Mucosa of gallbladder (tissue), 1 donor: Measurements from ENCODE around the gene ST6GALNAC3. TPM values are rescaled to one million over a fixed set of nuclear protein-coding genes. Genes with fewer than 3 reads are reported as not detected.

Experiments used
- DNase-seq: peaks from one replicate; pipeline ENCODE4 v3.0.0-alpha.2; 2020; ENCODE audit warnings: low spot score
- total RNA-seq: library from RNA; stranded (reverse); gene quantifications from one replicate; pipeline ENCODE4 v1.2.1, GENCODE V29; 2021
- donor health status: DM: no; HTN: no; CAD: no.

Gene ST6GALNAC3
- total RNA-seq, 1 donor from 2014 or later = 5.9 TPM

DNA sequence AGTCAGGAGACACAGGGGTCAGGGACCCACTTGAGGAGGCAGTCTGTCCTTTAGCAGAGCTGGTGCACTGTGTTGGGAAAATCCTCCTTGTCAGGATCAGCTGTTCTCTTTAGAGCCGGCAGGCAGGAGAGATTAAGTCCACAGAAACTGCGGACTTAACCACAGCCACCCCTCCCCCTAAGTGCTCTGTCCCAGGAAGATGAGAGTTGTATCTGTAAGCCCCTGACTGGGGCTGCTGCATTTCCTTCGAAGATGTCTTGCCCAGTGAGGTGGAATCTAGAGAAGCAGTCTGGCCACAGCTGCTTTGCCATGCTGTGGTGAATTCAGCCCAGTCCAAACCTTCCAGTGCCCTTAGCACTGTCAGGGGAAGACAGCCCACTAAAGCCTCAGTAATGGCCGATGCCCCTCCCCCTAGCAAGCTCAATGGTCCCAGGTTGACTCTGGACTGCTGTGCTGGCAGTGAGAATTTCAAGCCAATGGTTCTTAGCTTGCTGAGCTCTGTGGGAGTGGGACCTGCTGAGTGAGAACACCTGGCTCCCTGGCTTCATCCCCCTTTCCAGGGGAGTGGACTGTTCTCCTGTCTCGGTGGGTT is 172.8 kb downstream of the ST6GALNAC3 start:
- no peak for DNase-seq

DNA sequence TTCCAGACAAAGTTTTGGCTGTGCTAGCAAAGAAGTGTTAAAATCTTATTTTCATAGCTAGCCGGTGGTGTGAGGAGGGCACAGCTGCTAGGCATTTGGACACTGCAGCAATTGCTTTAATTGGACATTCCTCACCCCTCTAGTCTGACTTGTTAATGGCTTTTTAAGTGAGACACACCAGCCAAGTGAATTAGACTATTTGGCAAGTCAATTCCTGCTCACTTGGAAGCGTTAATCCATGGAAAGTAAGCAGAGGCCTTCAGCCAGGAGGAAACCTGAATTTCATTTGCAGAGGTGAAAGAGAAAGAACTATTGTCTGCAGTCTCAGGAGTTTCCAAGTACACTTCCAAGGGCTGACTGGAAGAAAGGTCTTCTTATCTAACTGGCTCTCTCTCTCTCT is 175.7 kb downstream of the ST6GALNAC3 start:
- no peak for DNase-seq

DNA sequence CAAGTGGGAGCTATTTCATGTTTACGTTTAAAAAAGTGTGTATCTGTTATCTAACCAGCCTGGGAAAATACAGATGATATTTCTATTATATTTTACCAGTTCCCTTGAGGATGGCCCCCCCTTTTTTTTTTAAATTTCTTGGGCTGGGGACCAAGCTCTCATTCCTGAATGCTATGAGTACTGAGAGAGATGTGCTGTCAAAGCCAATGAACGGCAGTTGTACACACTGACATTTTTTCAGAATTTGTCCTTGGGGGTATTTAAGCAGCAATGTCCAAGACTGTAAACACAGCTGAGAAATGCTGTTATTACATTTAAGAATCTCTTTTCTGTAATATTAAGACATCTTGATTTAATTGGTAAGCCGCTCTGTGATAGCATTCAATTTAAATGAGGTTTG is 177.9 kb downstream of the ST6GALNAC3 start:
- no peak for DNase-seq

DNA sequence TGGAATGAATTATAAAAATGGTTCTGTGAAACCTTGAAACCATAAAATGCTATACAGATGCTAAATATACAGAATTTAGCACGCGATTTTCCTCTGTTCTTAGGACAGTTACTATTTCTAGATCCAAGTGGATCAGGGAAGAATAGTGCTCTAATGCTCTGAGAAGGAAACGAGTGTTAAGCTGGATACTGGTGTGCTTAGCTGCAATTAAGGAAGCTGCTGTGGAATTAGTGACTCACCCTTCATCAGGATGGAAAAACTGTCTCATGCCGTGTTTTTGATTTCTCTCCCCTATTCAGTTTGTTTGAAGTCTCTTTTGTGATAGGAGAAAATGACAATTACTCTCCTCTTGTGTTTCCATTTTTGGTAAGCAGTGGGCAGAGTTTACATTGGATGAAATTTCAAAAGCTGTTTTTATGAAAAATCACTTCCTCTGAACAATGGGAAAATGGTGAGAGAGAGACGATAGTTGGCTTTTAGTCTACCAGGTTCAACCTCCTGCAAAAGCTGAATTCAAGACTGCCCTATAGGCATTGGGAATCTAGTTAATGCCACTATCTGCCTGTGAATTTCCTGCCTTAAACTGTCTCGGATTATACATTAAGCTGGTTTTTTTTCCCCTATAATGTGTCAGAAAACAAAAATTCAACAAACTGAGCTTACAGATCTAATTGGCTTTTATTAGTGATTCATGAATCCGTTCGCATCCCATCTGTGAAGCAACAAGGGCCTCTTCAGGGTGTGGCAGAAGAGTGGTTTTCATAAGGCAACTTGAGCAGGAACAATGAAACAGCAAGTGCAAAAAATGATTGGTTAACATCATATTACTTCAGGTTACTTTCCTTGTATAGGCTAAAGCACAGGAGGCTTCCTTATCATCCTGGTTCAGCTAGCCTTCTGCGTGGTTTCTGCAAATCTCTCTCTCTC is 179.8 kb downstream of the ST6GALNAC3 start:
- no peak for DNase-seq

DNA sequence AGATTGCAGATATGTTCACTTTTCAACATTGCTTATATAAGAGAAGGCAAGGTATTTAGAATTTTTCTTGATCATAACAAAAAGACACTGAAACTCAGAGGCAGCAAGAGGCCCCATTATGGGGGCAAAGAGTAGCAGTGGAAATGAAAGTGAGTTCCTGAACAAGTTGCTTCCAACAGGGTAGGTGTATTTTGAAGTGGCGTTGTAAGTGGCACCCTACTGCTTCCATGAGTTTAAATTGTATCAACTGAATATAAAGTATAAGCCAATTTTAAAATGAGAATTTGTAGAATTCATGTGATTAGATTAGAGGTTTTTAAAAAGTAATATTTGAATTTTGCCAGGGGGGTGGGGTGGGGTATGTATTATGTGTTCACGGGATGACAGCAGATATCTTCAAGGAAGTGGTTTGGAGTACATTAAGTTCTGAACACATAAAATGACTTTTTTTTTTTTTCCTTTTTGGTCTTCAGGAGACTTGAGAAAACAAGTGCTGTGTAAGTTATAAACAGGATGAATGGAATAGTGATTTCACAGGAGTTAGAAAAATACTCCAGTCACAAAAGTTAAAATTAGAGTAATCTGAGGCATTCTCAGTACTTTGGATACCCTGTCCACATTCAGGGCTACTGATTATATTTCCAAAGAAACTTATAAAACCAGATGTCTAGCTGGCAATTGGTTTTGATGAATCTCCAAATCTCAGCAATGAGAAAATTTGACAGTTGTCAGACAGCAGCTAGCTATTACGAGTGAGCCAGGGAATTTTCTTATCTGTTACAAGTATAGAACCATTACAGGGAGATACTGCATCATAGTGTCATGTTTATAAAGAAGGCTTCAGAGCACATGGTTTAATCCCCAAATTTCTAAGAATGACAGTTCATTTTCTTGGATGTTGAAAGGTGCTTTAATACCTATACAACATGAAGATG is 182.0 kb downstream of the ST6GALNAC3 start:
- no peak for DNase-seq

DNA sequence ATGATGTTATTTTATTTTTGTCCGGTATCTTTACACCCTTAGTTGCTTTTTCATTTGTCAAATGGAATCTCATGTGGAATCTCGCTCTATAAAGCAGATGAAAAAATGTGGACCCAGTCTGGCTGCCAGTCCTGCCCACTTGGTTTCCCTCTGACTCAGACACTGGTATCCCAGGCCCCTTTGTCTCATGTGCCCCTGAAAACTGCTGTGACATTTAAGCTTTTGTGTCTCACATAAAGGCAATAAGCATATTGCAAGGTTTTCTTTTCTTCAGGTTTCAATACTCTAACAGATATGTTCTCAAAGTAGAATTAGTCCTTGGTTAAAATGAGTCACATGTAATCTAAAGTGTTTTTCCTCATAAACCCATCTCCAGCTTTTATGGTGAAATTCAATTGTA is 183.3 kb downstream of the ST6GALNAC3 start:
- no peak for DNase-seq

DNA sequence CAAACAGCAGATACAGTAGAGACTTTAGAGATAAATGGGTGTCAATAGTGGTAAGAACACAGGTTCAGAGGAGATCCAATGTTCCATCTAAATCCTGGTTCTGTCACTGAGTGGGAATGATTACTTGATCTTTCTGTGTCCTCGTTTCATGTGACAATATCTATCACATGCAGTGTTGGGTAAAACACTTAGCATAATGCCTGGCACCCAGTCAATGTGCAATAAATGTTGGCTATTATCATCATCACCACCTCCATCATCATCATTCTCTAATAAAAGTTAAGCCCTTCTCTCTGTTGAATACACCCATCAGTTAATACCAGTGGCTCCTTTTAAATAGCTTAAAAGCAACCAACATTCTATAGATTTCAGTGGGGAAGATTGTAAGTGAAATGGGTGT is 184.7 kb downstream of the ST6GALNAC3 start:
- no peak for DNase-seq

DNA sequence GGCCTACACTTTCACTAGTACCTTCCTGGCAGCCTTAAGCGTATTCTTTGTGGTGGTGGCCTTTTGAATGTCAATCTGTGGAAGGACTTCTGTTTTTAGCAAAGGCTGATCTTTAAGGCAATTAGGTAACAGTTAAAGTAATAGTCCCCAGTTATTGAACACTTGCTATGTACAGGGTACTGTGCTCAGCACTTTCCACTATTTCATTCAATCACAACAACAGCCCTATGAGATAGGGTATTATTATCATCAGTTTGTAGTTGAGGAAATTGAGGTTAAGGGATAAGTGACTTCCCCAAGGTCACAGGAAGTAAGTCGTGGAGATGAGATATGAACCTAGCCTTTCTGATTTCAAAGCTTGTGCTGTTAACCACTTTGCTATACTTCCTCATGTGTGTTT is 185.7 kb downstream of the ST6GALNAC3 start:
- no peak for DNase-seq

DNA sequence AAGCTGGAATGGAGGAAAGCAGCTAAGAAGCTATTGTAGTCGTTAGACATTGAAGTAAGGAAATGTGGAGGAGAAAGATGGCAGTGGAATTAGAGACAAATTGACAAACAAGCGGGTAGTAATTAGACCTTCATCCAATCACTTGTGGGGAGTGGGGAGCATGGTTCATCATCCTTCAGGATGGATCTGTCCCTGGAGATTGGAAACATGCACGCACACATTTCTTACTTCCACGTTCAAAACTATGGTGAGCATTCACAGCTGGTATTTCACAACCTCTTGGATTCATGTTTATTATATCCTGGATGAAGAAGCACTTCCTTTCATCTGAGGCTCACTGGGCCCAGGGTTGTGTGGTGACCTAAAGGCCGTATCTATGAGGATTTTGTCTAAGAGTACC is 188.1 kb downstream of the ST6GALNAC3 start:
- DNase-seq = no peak

DNA sequence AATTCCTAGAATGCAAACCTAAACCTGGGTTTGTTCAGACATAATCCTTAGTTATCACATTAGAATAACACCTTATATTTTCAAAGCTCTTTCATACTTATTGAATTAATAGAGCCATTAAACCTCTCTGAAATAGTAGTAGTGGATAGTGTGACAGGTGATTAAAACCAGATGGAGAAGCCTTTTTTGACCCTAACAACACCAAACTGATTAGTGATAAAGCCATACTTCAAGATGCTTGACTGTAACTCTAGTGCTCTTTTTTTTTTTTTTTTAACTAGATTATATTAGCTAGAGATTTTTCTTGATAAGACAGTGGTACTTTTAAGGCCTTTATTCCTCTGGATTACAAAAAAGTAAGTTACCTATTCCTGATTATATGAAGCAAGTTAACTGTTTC is 190.1 kb downstream of the ST6GALNAC3 start:
- no peak for DNase-seq

DNA sequence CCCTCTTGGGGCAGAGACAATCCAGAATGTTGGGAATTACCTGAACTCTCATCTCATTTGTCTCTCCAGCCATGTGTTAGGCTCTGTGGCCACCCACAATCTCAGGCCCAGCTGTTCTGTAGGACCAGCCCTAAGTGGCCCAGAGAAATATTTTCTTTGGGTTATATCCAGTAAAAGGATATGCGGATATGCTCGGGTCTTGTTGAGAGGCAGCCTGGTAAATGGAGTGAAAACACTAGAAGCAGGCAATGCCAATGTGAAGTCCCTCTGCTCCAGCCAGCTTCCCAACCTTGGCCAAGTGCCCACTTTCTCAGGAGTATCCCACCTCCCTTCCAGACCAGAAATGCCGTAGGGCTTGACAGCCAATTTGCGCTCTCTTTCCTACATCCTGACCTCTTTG is 192.2 kb downstream of the ST6GALNAC3 start:
- DNase-seq = no peak

DNA sequence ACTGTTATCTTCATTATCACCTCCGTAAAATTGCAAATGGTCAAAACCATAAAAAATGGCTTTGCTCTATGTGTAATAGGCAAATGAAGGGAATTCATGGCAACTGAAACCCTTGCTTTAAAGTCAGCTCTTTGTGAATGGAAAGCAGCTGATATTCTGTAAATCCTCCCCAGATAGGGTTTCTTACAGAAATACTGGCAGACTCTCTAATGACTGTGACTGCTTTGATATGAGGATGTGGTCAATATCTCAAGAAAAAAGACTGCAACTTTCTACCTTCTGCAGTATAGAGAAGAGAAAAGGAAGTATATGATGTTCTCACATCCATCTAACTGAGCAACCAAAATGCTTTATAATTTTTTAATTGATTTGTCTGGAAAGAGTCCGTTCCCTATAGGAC is 193.1 kb downstream of the ST6GALNAC3 start:
- DNase-seq = no peak

DNA sequence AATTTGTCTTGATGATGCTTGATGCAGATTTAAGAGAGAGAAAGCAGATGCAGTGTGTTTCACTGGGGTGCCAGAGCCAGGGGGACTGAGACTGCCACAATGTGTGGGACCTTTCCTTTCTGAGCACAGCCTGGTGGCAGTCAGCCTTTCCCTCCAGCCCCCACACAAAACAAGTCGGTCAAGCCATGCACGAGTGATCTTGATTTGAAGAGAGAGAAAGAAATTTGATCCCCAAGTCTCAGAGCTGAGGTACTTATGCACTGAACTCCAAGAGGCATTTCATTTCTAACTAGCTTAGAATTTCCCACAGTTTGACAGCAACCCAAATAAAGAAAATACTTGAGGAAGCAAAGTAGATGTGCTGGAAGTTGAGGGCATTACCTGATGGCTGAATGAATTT is 193.8 kb downstream of the ST6GALNAC3 start:
- DNase-seq = no peak

DNA sequence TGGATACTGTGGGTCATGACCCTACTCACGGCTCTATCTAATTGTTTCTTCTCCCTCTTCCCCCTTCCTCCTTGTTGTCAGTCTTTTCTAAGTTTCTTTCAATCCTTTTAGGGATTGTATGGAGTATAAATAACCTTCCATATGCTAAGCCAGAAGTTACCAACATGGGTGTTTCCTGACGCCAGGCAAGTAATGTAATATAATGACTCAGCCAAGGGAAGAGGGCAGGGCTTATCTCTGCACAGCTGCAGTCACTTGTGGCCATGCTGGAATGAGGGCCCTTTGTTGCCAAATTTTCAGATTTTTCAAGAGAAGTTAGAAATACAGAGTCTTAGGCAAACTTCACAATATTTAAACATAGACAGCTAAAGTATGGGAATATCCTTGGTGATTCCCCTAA is 194.6 kb downstream of the ST6GALNAC3 start:
- no peak for DNase-seq

DNA sequence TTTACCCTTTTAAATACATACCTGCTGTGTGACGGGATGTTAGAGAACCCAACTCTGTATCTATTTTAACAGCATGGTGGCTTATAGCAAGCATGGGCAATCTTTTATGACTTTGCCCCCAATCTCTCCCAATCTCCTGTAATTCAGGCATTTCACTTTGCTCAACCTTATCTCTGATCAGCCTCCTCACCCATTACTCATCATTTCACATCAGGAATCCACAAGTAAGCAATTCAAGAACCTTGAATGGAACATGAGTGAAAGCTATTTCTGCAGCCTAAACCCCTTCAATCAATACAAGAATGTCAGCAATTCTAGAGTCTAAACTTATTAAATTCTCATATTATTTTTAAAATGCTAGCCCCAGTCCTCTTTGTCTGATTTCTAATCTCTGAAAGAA is 199.8 kb downstream of the ST6GALNAC3 start:
- DNase-seq = no peak

DNA sequence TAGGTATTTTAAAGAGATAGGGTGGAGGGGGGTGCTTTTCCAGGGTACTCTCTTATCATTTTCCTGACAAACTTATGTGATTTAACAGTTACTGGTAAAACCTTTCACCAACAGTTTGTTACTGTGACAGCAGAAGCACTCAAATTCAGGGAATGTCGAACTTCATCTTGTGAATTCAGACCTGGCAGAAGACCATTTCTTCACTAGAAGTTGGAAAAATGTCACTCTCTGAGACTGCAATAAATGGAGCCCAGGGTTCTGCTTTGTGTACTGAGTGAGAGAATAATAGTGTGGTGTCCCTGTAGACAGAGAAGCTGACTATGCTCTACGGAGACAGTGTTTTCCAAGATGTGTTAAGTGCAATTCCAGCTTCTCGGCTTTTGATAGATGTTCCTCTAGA is 200.2 kb downstream of the ST6GALNAC3 start:
- no peak for DNase-seq

DNA sequence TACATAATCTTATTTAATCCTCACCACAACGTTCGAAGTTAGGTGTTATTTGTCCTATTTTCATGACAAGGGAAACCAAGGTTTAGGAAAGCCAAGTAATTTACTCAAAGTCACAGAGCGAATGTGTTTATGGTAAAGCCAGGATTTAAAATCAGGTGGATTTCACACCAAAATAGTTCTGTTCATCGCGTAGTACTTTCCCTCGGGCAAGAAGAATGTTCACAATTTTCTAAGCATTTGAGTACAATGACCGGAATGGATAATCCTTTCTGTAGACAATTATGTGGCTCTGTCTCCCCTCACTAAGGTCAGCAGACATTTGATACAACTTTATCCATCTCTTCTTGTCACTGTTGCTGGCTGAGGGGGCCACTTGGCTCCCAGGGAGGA is 204.2 kb downstream of the ST6GALNAC3 start:
- no peak for DNase-seq

DNA sequence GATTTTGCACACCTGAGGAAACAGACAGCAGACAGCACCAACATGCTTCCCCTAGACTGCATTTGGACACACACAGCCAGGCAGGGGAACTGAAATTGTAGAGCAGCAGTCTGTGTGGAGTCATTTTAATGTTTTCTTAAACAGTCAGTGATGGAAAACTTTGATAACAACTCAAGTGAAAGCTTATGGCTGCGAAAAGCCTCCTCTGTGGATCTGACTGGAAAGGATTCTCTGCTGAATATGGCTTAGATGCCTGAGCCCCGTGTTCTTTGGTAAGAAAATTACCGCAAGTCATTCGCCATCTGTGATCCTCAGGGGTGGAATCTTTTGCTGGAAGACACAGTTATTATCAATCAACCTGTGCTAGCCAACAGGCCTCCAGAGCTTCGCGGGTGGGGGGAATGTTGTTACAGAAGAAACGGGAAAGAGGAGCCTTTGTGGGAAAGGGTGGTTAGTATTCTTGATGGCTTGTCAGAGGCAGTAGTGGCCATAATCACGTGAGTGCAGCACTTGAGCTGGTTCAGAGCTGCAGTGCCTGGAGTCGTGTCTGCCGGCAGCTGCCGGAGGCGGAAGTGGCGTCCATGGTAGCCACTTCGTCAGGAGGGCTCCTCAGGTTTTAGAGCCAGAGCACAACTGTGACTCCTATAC is 204.7 kb downstream of the ST6GALNAC3 start:
- no peak for DNase-seq

DNA sequence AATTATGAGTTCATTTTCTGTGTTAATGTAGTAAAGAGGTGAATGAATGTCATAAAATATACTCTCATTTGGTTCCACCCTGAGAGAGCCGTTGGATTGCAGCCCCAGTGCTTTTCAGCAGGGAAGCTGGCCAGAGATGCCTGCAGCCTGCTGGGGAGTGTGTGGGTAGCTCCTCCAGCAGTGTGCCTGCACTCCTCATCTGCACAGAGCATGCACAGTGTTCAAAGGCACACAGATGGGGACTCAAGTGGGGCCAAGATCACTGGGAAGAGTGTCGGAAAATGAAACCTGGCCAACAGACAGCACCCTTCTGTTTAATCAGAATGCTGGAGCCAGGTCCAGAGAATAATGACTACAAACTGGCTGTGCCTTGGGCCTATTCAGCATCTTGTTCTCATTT is 206.8 kb downstream of the ST6GALNAC3 start:
- no peak for DNase-seq

DNA sequence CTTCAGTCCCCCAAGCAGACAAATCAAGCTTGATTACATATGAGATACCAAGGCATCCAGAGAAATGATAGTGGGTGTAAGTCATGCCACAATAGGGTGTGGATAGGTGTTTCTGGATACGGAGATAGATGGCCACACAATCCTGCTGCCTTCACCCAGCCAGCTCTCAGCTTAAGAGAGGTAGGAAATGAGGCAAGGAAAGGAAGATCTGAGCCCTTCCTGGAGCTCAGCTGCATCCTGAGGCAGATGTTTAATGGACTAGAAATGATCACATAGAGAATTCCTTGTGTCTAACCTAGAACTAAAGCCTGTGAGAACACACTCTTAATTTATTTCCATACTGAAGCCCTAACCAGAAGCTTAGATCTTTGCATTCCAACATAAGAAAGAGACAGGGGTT is 210.3 kb downstream of the ST6GALNAC3 start:
- no peak for DNase-seq

DNA sequence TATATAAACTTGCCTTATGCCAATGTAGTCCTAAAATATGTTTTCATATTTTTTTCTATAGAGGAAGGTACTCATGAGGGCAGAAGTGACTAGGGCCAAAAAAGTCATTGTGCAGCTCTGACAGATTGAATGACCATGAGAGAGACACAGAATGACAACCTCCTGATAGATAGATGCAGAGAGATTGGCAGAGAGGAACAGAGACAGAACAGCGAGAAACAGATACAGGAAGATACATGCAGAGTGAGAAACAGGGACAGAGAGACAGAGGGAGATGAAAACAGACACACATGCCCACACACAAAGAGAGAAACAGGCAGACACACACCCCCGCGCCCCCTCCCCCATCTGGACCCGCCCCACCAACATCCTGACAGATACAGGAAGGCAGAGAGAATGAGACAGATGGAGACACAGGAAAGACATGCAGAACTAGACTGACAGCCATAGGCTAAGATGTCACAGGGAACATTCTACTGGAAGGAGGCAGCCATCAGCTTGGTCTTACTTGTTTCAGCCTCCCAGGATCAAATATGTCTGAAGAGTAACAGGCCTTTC is 211.1 kb downstream of the ST6GALNAC3 start:
- DNase-seq = no peak

DNA sequence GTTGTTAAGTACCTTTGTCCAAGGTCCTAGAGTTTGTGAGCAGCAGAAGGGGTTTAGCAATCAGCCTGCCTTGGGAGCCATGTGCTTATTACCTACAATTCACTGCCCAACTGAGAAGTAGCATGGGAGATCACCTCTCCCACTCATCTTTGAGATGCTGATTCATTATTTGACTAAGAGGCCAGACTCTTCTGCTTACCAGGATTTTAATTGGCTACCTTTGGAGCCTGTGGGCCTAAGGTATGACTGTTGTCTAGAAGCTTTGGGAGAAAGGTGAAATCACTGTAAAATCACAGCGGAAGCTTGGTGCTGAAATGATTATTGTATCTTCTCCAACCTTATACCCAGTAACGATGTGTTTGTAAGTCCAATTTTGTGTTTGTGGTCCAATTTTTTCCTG is 213.4 kb downstream of the ST6GALNAC3 start:
- no peak for DNase-seq
